ENCODE measurements around the gene PTPN5. TPM values are rescaled to one million over a fixed set of nuclear protein-coding genes. Genes with fewer than 3 reads are reported as not detected.

The PTPN5 gene
- total and polyA plus RNA-seq, 8 donors = 0.19 to 2.9 (median 0.38) TPM; not detected in 3

DNA sequence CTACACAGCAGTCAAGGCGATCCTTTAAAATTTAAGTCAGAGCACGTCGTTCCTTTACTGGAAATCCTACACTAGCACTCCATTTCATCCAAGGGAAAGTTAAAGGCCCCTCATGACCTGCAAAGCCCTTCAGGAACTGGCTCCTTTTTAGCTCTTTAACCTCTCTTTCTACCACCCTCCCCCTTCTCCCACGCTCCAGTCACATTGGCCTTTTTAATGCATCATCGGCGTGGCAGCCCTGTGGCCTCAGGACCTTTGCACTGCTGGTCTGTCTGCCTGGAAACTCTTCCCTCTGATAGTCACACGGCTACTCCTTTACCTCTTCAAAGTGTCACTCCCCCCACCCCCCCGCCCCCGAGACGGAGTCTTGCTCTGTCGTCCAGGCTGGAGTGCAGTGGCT, 1.2 kb upstream of the PTPN5 start:
- Histone ChIP-seq H3K4me1 (peaks cover 10 to 16% (median 15%) of the 10 kb centered on the region in 4 donors), H3K36me3 (no peaks in the 10 kb centered on the region), H3K9me3 (no peaks in the 10 kb centered on the region), H3K4me3 (no peak overlapping the region), H3K27ac (no peak overlapping the region), H3K27me3 (peaks cover 9 to 80% (median 48%) of the 10 kb centered on the region in 3 donors)
- DNase-seq = no peak
- intact Hi-C loops (cut with DNase I; ENCODE audit: low total_unique reads) = no loop called here
- 60 to 69% (median 62%) methylated on average over 11 of the region's 11 CpGs for WGBS, 5 donors
- no peak for TF ChIP-seq POLR2A (IDR thresholded peaks at IDR 0.05)
- TF ChIP-seq POLR2AphosphoS5 (IDR thresholded peaks at IDR 0.05) = no peak
- TF ChIP-seq, protein P1, sequence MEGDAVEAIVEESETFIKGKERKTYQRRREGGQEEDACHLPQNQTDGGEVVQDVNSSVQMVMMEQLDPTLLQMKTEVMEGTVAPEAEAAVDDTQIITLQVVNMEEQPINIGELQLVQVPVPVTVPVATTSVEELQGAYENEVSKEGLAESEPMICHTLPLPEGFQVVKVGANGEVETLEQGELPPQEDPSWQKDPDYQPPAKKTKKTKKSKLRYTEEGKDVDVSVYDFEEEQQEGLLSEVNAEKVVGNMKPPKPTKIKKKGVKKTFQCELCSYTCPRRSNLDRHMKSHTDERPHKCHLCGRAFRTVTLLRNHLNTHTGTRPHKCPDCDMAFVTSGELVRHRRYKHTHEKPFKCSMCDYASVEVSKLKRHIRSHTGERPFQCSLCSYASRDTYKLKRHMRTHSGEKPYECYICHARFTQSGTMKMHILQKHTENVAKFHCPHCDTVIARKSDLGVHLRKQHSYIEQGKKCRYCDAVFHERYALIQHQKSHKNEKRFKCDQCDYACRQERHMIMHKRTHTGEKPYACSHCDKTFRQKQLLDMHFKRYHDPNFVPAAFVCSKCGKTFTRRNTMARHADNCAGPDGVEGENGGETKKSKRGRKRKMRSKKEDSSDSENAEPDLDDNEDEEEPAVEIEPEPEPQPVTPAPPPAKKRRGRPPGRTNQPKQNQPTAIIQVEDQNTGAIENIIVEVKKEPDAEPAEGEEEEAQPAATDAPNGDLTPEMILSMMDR (IDR thresholded peaks at IDR 0.05) = no peak
- TF ChIP-seq EP300 (IDR thresholded peaks at IDR 0.05) = no peak

DNA sequence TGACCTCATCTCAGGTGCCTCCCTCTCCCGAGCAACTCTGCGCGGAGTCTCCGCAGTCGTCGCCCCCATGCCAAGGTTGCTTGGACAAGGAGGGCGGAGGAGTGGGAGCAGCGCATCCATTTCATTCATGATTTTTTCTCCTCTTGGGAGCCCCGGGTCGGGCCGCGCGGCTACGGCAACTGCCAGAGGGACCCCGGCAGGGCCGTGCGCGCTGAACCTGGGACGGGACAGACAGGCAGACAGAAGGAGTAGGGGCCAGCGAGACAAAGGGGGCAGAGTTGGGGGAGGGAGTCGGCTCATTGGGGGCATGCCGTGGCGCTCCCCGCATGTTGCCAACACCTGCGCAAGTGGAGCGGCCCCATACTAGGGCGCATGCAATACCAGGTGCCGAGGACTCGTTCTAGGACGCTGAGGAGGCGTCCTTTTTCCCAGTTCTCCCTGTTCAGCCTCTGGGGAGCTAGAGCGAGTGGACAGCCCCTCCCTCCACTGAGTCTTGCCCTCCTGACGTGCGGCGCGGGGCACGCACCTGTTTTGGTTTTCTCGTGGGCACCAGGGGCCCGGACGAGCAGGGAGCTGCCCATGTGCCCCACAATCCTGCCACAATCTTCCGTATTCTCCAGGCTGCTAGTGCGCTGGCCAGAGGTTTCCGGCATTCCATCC, 501 bp upstream of the PTPN5 start:
- Histone ChIP-seq H3K4me3 (peak overlapping the region; percentile 23 to 39 (median 32)), H3K9me3 (no peaks in the 10 kb centered on the region), H3K27me3 (peaks cover 9 to 80% (median 48%) of the 10 kb centered on the region in 3 donors), H3K36me3 (no peaks in the 10 kb centered on the region), H3K4me1 (peaks cover 10 to 16% (median 15%) of the 10 kb centered on the region in 4 donors), H3K27ac (no peak overlapping the region)
- no peak for DNase-seq
- intact Hi-C loops (cut with DNase I; ENCODE audit: low total_unique reads) = no loop called here
- TF ChIP-seq, protein P1 (IDR thresholded peaks at IDR 0.05) = no peak
- TF ChIP-seq EP300 (IDR thresholded peaks at IDR 0.05) (no peak), POLR2A (IDR thresholded peaks at IDR 0.05) (no peak), POLR2AphosphoS5 (IDR thresholded peaks at IDR 0.05) (no peak)
- WGBS, 5 donors = 2 to 7% (median 3%) methylated on average over 13 to 43 of the region's 43 CpGs

DNA sequence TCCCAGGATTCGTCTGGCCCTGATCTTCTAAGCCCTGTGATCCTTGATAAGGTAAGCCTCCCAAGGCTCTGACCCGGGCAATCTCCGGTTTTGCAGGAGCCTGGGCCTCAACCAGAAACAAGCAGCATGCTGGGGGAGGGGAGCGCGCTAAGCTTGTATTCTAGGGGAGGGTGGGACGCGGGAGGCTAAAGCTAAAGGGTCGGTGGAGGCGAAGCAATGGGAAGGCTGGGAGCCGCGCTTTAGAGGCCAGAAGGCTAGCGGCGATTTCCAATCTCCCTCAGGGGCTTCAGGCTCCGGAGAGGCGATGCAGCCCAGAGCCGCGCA, 753 bp downstream of the PTPN5 start:
- Histone ChIP-seq H3K9me3 (no peaks in the 10 kb centered on the region), H3K36me3 (no peaks in the 10 kb centered on the region), H3K4me3 (peak overlapping the region; percentile 23 to 39 (median 32)), H3K27me3 (peaks cover 9 to 73% (median 48%) of the 10 kb centered on the region in 3 donors), H3K4me1 (peaks cover 10 to 16% (median 15%) of the 10 kb centered on the region in 4 donors), H3K27ac (no peak overlapping the region)
- intact Hi-C loops (cut with DNase I; ENCODE audit: low total_unique reads) = no loop called here
- 3 to 9% (median 7%) methylated on average over 11 to 17 of the region's 17 CpGs for WGBS, 5 donors
- TF ChIP-seq, protein P1 (IDR thresholded peaks at IDR 0.05) = no peak
- no peak for TF ChIP-seq POLR2A (IDR thresholded peaks at IDR 0.05)
- TF ChIP-seq POLR2AphosphoS5 (IDR thresholded peaks at IDR 0.05) = no peak
- TF ChIP-seq EP300 (IDR thresholded peaks at IDR 0.05) = no peak
- no peak for DNase-seq

DNA sequence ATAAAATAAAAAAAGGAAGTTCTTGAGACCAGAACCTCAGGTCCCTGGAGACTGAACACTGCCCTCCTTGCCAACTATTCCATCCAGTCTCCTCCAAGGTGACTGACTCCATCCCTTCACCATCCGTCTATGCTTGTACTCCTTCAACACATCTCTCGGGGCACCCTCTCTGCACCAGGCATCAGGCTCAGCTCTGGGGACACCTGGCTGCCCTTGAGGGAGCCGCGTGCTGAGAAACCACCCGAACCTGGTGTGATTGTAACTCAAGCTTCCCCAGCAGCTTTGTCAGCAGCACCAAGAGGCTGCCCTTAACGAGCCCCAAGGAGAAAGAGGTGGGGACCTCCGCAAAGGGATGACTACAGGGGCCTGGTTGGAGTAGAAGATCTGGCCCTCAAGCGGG, 1.7 kb downstream of the PTPN5 start:
- intact Hi-C loops (cut with DNase I; ENCODE audit: low total_unique reads) = no loop called here
- TF ChIP-seq POLR2A (IDR thresholded peaks at IDR 0.05) = no peak
- TF ChIP-seq, protein P1 (IDR thresholded peaks at IDR 0.05) = no peak
- no peak for TF ChIP-seq POLR2AphosphoS5 (IDR thresholded peaks at IDR 0.05)
- TF ChIP-seq EP300 (IDR thresholded peaks at IDR 0.05) = no peak
- 61 to 74% (median 66%) methylated on average over 8 of the region's 8 CpGs for WGBS, 5 donors
- peaks cover 9 to 71% (median 48%) of the 10 kb centered on the region in 3 donors for H3K27me3 ChIP-seq
- peaks cover 10 to 16% (median 15%) of the 10 kb centered on the region in 4 donors for H3K4me1 ChIP-seq
- H3K4me3 ChIP-seq = no peak overlapping the region
- no peaks in the 10 kb centered on the region for H3K9me3 ChIP-seq
- H3K36me3 ChIP-seq = no peaks in the 10 kb centered on the region
- H3K27ac ChIP-seq = no peak overlapping the region
- DNase-seq = no peak
